KMS-11 (cell line): ENCODE results near the gene LINC00305.

ENCODE experiments used
- H2AFZ ChIP-seq: fragments of 200-600 bp; sonication (generic); 2 replicates; pipeline ENCODE4 v1.6.1; 2016; ENCODE audit warnings: antibody characterized with exemption, mixed run types, low read depth
- H3K27ac ChIP-seq: fragments of 200-600 bp; sonication (generic); 2 replicates; pipeline ENCODE4 v1.6.1; 2016; ENCODE audit warnings: mild to moderate bottlenecking, mixed run types
- H3K27me3 ChIP-seq: fragments of 200-600 bp; sonication (generic); 2 replicates; pipeline ENCODE4 v1.6.1; 2017; ENCODE audit warnings: mild to moderate bottlenecking, low read depth, mixed run types, moderate library complexity; ENCODE audit not compliant: insufficient read depth
- H3K36me3 ChIP-seq: fragments of 200-600 bp; sonication (generic); 2 replicates; pipeline ENCODE4 v1.6.1; 2017; ENCODE audit warnings: mild to moderate bottlenecking, mixed run types; ENCODE audit not compliant: insufficient read depth
- H3K4me1 ChIP-seq: fragments of 200-600 bp; sonication (generic); 2 replicates; pipeline ENCODE4 v1.6.1; 2016; ENCODE audit warnings: mild to moderate bottlenecking, low read depth, mixed run types; ENCODE audit not compliant: poor library complexity, severe bottlenecking
- H3K4me2 ChIP-seq: fragments of 200-600 bp; sonication (generic); 2 replicates; pipeline ENCODE4 v1.7.0; 2016; ENCODE audit warnings: mild to moderate bottlenecking, mixed run types
- H3K4me3 ChIP-seq: fragments of 200-600 bp; sonication (generic); IDR thresholded peaks from 2 replicates; pipeline ENCODE4 v1.6.1; 2017; ENCODE audit warnings: low read depth, low read length, mixed read lengths; ENCODE audit not compliant: insufficient read depth
- H3K79me2 ChIP-seq: fragments of 200-600 bp; sonication (generic); 2 replicates; pipeline ENCODE4 v1.6.1; 2016; ENCODE audit warnings: low read depth, mixed run types; ENCODE audit not compliant: insufficient read depth
- H3K9ac ChIP-seq: fragments of 200-600 bp; sonication (generic); 2 replicates; pipeline ENCODE4 v1.6.1; 2016; ENCODE audit warnings: mild to moderate bottlenecking, mixed run types
- H4K20me1 ChIP-seq: fragments of 200-600 bp; sonication (generic); 2 replicates; pipeline ENCODE4 v1.6.1; 2016; ENCODE audit warnings: mild to moderate bottlenecking, mixed run types; ENCODE audit not compliant: insufficient read depth
- CTCF ChIP-seq: fragments of 200-600 bp; sonication (generic); conservative IDR thresholded peaks from 2 replicates; pipeline ENCODE4 v1.6.1; 2017; ENCODE audit warnings: low read depth, mild to moderate bottlenecking, antibody characterized with exemption, low read length, moderate library complexity, mixed read lengths

LINC00305 gene

GRCh38 chr18:64082054-64082453 lies 66.8 kb downstream of the LINC00305 start:
- Histone ChIP-seq H3K36me3 (no peaks in the 10 kb centered on the region), H3K9ac (no peak overlapping the region), H3K4me3 (no peak overlapping the region), H3K27me3 (no peaks in the 10 kb centered on the region), H4K20me1 (no peaks in the 10 kb centered on the region), H3K4me1 (peaks cover 8% of the 10 kb centered on the region), H3K79me2 (no peaks in the 10 kb centered on the region), H3K4me2 (no peak overlapping the region), H2AFZ (no peak overlapping the region), H3K27ac (no peak overlapping the region)
- TF ChIP-seq CTCF = no peak; the same call in 1 of the 2 replicates

GRCh38 chr18:64073971-64074370 lies 74.9 kb downstream of the LINC00305 start:
- Histone ChIP-seq H3K9ac (no peak overlapping the region), H4K20me1 (no peaks in the 10 kb centered on the region), H3K4me2 (no peak overlapping the region), H3K4me3 (no peak overlapping the region), H3K4me1 (no peaks in the 10 kb centered on the region), H3K36me3 (no peaks in the 10 kb centered on the region), H3K27me3 (no peaks in the 10 kb centered on the region), H3K27ac (no peak overlapping the region), H3K79me2 (no peaks in the 10 kb centered on the region), H2AFZ (no peak overlapping the region)
- no peak for TF ChIP-seq CTCF

DNA sequence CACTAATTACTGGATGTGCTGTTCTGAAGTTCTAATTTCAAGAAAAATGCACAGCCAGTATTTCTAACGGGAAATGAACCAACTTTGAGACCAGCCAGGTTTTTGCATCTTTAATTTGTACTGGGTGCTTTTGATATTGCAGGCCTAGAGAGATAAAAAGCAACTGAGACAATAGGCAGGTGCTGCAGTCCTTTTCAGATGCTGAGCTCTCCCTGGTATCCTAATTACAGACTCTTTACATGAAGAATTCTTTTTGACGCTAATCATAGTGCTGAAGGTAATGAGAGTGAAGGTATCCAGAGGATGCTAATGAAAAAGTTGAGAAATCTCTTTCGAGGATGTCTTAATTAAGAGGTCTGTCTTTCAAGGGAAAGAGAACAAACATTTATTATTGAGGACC lies 93.9 kb downstream of the LINC00305 start:
- Histone ChIP-seq H3K9ac (no peak overlapping the region), H3K27ac (no peak overlapping the region), H3K27me3 (no peaks in the 10 kb centered on the region), H3K79me2 (no peaks in the 10 kb centered on the region), H3K36me3 (no peaks in the 10 kb centered on the region), H3K4me2 (no peak overlapping the region), H4K20me1 (no peaks in the 10 kb centered on the region), H3K4me1 (no peaks in the 10 kb centered on the region), H3K4me3 (no peak overlapping the region), H2AFZ (no peak overlapping the region)
- no peak for TF ChIP-seq CTCF

- Histone ChIP-seq H3K4me2 (no peak overlapping the region), H3K27me3 (no peaks in the 10 kb centered on the region), H3K9ac (no peak overlapping the region), H3K4me1 (no peaks in the 10 kb centered on the region), H3K27ac (no peak overlapping the region), H2AFZ (no peak overlapping the region), H3K4me3 (no peak overlapping the region), H3K36me3 (no peaks in the 10 kb centered on the region), H4K20me1 (no peaks in the 10 kb centered on the region), H3K79me2 (no peaks in the 10 kb centered on the region)
- no peak for TF ChIP-seq CTCF
These were observed 95.6 kb downstream of the LINC00305 start for GRCh38 chr18:64053246-64053645.
